ENCODE data around the gene CYP2C19. TPM values are rescaled to one million over a fixed set of nuclear protein-coding genes. Genes with fewer than 3 reads are reported as not detected.
"Not testable (repeated sequence)": the region's sequence is repeated elsewhere in the genome, so short reads cannot be mapped to it uniquely, and the experiment has no call there.

CYP2C19 gene
- polyA plus RNA-seq, 1 donor, result 0.12 TPM

DNA sequence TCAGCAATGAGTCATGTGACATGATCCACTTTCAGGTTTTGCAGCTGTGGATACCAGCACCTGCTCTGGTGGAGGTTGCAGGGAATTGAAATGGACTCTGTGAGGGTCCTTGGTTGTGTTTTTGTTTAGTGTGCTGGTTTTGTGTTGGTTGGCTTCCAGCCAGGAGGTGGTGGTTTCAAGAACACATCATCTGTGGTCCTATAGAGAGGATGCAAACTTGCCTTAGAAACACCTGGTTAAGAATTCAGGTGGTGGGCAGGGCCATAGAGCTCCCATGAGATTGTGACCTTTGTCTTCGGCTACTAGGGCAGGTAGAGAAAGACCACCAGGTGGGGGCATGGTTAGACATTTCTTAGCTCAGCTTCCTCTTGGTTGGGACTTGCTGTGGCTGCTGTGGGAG lies 116.7 kb downstream of the CYP2C19 start:
- no peak for DNase-seq

DNA sequence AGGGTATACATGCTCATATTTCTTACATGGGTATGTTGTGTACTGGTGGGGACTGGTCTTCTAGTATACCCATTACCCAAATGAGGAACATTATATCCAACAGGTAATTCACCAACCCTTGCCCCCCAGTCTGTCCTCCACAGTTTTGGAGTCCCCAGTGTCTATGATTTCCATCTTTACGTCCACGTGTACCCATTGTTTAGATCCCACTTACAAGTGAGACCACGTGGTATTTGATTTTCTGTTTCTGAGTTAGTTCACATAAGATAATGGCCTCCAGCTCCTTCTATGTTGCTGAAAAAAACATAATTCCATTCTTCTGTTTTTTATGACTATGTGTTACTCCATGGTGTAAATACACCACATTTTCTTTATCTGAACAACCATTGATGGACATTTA lies 126.6 kb downstream of the CYP2C19 start:
- DNase-seq, result no peak

DNA sequence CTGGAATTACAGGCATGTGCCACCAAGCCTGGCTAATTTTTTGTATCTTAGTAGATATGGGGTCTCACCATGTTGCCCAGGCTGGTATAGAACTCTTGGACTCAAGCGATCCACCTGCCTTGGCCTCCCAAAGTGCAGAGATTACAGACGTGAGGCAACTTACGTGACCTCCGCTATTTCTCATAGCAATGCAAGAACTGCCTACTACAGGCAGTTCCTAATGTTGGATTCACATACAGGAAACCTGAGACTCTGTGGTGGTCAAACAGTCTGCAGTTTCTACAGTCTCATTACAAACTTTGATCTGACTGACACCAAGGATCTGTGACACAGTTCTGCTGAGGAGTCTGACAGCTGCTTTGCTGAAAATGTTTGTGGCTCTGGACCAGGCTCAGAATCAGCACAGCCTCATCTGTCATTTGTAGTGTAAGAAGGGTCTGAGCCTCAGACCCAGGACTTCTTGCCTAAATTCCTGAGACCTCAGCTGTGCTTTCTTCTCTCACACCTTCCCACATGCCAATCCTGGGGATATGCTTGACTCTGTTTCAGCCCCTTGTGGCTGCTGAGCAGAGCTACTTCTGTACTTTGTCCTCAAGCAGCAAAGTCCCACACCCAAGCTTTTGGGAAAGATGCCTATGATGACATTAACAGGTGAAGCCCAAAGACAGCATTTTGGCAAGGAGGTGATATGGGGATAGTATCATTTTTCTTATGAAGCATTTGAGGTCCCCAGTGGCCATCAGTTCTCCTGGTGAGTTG lies 128.0 kb downstream of the CYP2C19 start:
- DNase-seq, result no peak

DNA sequence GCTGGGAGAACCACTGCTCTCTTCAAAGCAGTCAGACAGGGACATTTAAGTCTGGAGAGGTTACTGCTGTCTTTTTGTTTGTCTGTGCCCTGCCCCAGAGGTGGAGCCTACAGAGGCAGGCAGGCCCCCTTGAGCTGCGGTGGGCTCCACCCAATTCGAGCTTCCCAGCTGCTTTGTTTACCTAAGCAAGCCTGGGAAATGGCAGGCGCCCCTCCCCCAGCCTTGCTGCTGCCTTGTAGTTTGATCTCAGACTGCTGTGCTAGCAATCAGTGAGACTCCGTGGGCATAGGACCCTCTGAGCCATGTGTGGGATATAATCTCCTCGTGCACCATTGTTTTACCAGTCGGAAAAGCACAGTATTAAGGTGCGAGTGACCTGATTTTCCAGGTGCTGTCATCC lies 135.9 kb downstream of the CYP2C19 start:
- not testable (repeated sequence) for DNase-seq

DNA sequence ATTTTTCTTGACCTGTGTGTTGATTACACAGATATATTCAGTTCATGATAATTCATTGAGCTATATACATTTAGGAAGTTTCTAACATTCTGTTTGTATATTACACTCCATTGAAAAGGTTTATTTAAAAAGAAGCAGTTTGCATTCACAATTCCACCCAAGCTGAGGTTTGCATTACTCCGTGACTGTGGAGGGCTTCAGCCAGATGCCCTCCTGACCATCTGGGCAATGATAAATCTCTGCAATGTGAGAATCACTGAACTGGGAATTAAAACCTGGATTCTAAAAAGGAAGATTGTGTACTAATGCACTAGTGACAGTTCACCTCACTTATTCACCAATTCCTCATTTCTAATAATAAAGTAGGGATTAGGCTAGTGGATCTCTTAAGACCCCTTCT lies 139.6 kb downstream of the CYP2C19 start:
- DNase-seq, result no peak

DNA sequence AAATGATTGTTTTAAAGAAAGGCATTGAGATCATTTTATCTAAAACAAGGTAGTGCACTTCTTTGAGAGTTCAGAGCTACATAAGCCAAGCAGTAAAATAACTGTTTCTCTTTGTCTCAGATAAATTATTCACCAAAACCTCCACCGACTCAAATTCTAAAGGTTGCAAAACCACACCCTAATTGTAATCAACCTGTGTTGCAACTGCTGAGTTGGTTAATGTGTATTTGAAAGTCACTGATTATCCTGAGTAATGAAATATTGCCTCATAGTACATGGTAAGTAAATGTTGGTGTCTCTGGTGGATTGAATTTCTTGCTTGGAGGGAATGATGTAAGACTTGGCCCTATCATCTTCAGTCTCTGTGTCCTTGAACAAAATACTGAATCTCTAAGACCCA lies 140.1 kb downstream of the CYP2C19 start:
- peak; percentile 8 for DNase-seq

Other genes starting within 250 kb of the CYP2C19 start
- gene HELLS, start 216.9 kb upstream of the CYP2C19 start, polyA plus RNA-seq (ENCODE audit: insufficient read length), result 63.7 TPM
- 0.47 TPM for gene CYP2C18, start 79.0 kb upstream of the CYP2C19 start, polyA plus RNA-seq (ENCODE audit: insufficient read length)
- 4.8 TPM for gene CYP2C9, start 176.0 kb downstream of the CYP2C19 start, polyA plus RNA-seq (ENCODE audit: insufficient read length)

Data from left kidney (tissue), 2 donors.